Neural progenitor cell (in vitro differentiated cells): ENCODE data around the gene ERCC5. TPM values are rescaled to one million over a fixed set of nuclear protein-coding genes. Genes with fewer than 3 reads are reported as not detected.

ENCODE experiments used
- DNase-seq: peaks from one replicate; pipeline ENCODE4 v3.0.0-alpha.2; 2016; ENCODE audit warnings: low spot score
- H2AFZ ChIP-seq: fragments of 200-600 bp; sonication (generic); replicated peaks from 2 replicates; pipeline ENCODE4 v1.6.1; 2016; ENCODE audit warnings: antibody characterized with exemption
- H3F3A ChIP-seq: fragments of 200-600 bp; sonication (generic); 2 replicates; pipeline ENCODE4 v1.6.1; 2016; ENCODE audit warnings: antibody characterized with exemption, low read depth
- H3K27ac ChIP-seq: fragments of 200-600 bp; sonication (generic); 2 replicates; pipeline ENCODE4 v1.5.1; 2016; ENCODE audit warnings: mild to moderate bottlenecking
- H3K27me3 ChIP-seq: fragments of 200-600 bp; sonication (generic); 2 replicates; pipeline ENCODE4 v1.6.1; 2016; ENCODE audit warnings: mild to moderate bottlenecking, moderate library complexity
- H3K36me3 ChIP-seq: fragments of 200-600 bp; sonication (generic); 2 replicates; pipeline ENCODE4 v1.5.1; 2016
- H3K4me1 ChIP-seq: fragments of 200-600 bp; sonication (generic); 2 replicates; pipeline ENCODE4 v1.6.1; 2016; ENCODE audit warnings: mixed run types
- H3K4me2 ChIP-seq: fragments of 200-600 bp; sonication (generic); 2 replicates; pipeline ENCODE4 v1.6.1; 2016
- H3K4me3 ChIP-seq: fragments of 200-600 bp; sonication (generic); 2 replicates; pipeline ENCODE4 v1.5.1; 2016
- H3K79me2 ChIP-seq: fragments of 200-600 bp; sonication (generic); 2 replicates; pipeline ENCODE4 v1.6.1; 2016; ENCODE audit warnings: low read depth
- H3K9ac ChIP-seq: fragments of 200-600 bp; sonication (generic); 2 replicates; pipeline ENCODE4 v1.6.1; 2016
- H3K9me3 ChIP-seq: fragments of 200-600 bp; sonication (generic); 2 replicates; pipeline ENCODE4 v1.5.1; 2016; ENCODE audit warnings: low read depth
- H4K20me1 ChIP-seq: fragments of 200-600 bp; sonication (generic); 2 replicates; pipeline ENCODE4 v1.6.1; 2016; ENCODE audit warnings: low read depth
- H3K27ac Mint-ChIP-seq: 3 replicates; pipeline ENCODE4 v1.8.0; 2021; ENCODE audit warnings: mixed read lengths
- H3K27me3 Mint-ChIP-seq: 2 replicates; pipeline ENCODE4 v1.8.0; 2022; ENCODE audit warnings: low read depth, mild to moderate bottlenecking, inconsistent platforms, moderate library complexity, mixed read lengths; ENCODE audit not compliant: insufficient read depth
- H3K36me3 Mint-ChIP-seq: 3 replicates; pipeline ENCODE4 v1.8.0; 2021; ENCODE audit warnings: mixed read lengths
- H3K4me1 Mint-ChIP-seq: 3 replicates; pipeline ENCODE4 v1.8.0; 2021; ENCODE audit warnings: mixed read lengths
- H3K4me3 Mint-ChIP-seq: 3 replicates; pipeline ENCODE4 v1.8.0; 2021; ENCODE audit warnings: mild to moderate bottlenecking, moderate library complexity, mixed read lengths
- H3K9me3 Mint-ChIP-seq: 3 replicates; pipeline ENCODE4 v1.8.0; 2020; ENCODE audit warnings: mixed read lengths
- CTCF ChIP-seq: fragments of 200-600 bp; sonication (generic); IDR thresholded peaks from 2 replicates; pipeline ENCODE4 v1.5.1; 2017; ENCODE audit warnings: antibody characterized with exemption, mild to moderate bottlenecking
- EZH2 ChIP-seq: fragments of 200-600 bp; sonication (generic); IDR thresholded peaks from 2 replicates; pipeline ENCODE4 v1.6.1; 2017; ENCODE audit warnings: antibody characterized with exemption, mild to moderate bottlenecking, moderate library complexity
- EZH2phosphoT487 ChIP-seq: fragments of 200-600 bp; sonication (generic); IDR thresholded peaks from 2 replicates; pipeline ENCODE4 v1.6.1; 2017; ENCODE audit warnings: antibody characterized with exemption
- total RNA-seq: library from RNA; depleted of rRNA; stranded (reverse); fragments of >200 nt; gene quantifications from 2 replicates; pipeline ENCODE4 v1.2.3, GENCODE V29; 2015; ENCODE audit warnings: low replicate concordance

ERCC5 gene
- total RNA-seq, 1 donor from 2014 or later, result 35.1 TPM

GRCh38 chr13:102862624-102863210 lies 16.9 kb downstream of the ERCC5 start:
- no peak overlapping the region for H3K27ac Mint-ChIP-seq
- Histone ChIP-seq H3K27me3 (no peaks in the 10 kb centered on the region), H3K4me1 (no peaks in the 10 kb centered on the region), H3K4me2 (no peak overlapping the region), H3K9ac (no peak overlapping the region), H3F3A (no peaks in the 10 kb centered on the region), H3K27ac (no peak overlapping the region), H2AFZ (no peak overlapping the region), H3K36me3 (peaks cover 11% of the 10 kb centered on the region), H3K4me3 (no peak overlapping the region), H3K79me2 (no peaks in the 10 kb centered on the region), H3K9me3 (no peaks in the 10 kb centered on the region), H4K20me1 (no peaks in the 10 kb centered on the region)
- peaks cover 56% of the 10 kb centered on the region for H3K36me3 Mint-ChIP-seq
- no peaks in the 10 kb centered on the region for H3K27me3 Mint-ChIP-seq
- no peaks in the 10 kb centered on the region for H3K4me1 Mint-ChIP-seq
- no peak overlapping the region for H3K4me3 Mint-ChIP-seq
- no peak for DNase-seq
- TF ChIP-seq CTCF (no peak), EZH2phosphoT487 (no peak), EZH2 (no peak)
- peaks cover 5% of the 10 kb centered on the region for H3K9me3 Mint-ChIP-seq

GRCh38 chr13:102863590-102863989 lies 17.8 kb downstream of the ERCC5 start:
- H3K9me3 ChIP-seq, result no peaks in the 10 kb centered on the region
- no peaks in the 10 kb centered on the region for H3K4me1 ChIP-seq
- no peak for DNase-seq
- H3K79me2 ChIP-seq, result no peaks in the 10 kb centered on the region
- no peak overlapping the region for H3K4me3 ChIP-seq
- no peak for TF ChIP-seq CTCF
- no peak for TF ChIP-seq EZH2
- no peak for TF ChIP-seq EZH2phosphoT487
- Mint-ChIP-seq H3K27ac (no peak overlapping the region), H3K9me3 (peaks cover 5% of the 10 kb centered on the region), H3K27me3 (no peaks in the 10 kb centered on the region), H3K4me3 (no peak overlapping the region), H3K4me1 (no peaks in the 10 kb centered on the region), H3K36me3 (peaks cover 54% of the 10 kb centered on the region)
- no peaks in the 10 kb centered on the region for H4K20me1 ChIP-seq
- no peak overlapping the region for H3K27ac ChIP-seq
- H3K27me3 ChIP-seq, result no peaks in the 10 kb centered on the region
- H3K36me3 ChIP-seq, result peaks cover 11% of the 10 kb centered on the region
- no peak overlapping the region for H2AFZ ChIP-seq
- H3K9ac ChIP-seq, result no peak overlapping the region
- H3F3A ChIP-seq, result no peaks in the 10 kb centered on the region
- H3K4me2 ChIP-seq, result no peak overlapping the region

DNA sequence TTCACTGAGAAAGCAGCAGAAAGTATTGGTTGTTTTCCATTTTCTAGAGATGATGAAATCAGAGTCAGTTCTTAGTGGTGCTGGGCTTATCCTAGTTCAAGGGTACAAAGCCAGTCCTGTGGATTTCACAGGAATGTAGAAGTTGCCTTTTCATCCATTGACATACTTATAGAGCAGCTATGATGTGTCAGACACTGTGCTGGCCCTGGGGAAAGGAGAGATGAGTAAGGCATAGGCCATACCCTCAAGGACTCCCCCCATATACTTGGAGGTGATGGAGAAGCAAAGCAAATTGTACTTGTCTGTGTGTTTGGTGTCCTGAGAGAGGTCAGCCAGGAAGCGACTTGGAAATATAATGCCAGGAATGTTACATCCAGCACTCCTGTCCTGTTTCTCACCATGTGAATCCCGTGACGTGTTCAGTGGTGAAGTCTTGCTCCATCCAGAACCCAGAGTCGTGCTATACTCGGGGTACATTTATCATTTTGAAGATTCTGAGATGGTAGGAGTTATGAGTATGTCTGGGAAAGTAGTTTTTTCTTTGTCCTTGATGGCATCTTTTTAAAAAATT lies 22.6 kb downstream of the ERCC5 start:
- Histone ChIP-seq H3K9ac (no peak overlapping the region), H3F3A (no peaks in the 10 kb centered on the region), H3K4me3 (no peak overlapping the region), H3K79me2 (no peaks in the 10 kb centered on the region), H3K27ac (no peak overlapping the region), H4K20me1 (no peaks in the 10 kb centered on the region), H3K36me3 (peaks cover 11% of the 10 kb centered on the region), H3K9me3 (no peaks in the 10 kb centered on the region), H2AFZ (no peak overlapping the region), H3K27me3 (no peaks in the 10 kb centered on the region), H3K4me2 (no peak overlapping the region), H3K4me1 (no peaks in the 10 kb centered on the region)
- Mint-ChIP-seq H3K27me3 (no peaks in the 10 kb centered on the region), H3K4me3 (no peak overlapping the region), H3K9me3 (peaks cover 5% of the 10 kb centered on the region), H3K36me3 (peaks cover 38% of the 10 kb centered on the region), H3K4me1 (peaks cover 2% of the 10 kb centered on the region), H3K27ac (no peak overlapping the region)
- no peak for DNase-seq
- TF ChIP-seq EZH2, result no peak
- TF ChIP-seq CTCF, result no peak
